ENCODE results near the gene EMP1.

EMP1 gene

DNA sequence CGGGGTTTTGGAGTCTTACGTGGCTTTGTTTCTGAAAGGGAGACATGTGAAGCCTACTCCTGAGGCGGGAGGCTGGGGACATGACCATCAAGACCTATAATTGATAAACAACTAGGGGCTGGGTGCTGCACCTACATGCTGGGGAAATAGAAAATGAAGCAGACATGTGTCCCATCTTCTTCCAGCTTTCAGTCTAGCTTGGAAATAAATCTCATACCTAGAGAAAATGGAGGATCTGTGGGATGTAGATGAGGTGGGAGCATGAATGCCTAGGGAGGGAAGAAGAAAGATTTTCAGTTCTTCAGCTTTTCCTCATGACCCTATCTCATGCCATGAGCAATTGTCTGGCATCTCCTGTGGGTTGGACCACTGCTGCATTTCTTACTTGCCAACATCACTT, 22.1 kb downstream of the EMP1 start:
- no peak overlapping the region for H3K27ac ChIP-seq
- TF ChIP-seq, protein P1, sequence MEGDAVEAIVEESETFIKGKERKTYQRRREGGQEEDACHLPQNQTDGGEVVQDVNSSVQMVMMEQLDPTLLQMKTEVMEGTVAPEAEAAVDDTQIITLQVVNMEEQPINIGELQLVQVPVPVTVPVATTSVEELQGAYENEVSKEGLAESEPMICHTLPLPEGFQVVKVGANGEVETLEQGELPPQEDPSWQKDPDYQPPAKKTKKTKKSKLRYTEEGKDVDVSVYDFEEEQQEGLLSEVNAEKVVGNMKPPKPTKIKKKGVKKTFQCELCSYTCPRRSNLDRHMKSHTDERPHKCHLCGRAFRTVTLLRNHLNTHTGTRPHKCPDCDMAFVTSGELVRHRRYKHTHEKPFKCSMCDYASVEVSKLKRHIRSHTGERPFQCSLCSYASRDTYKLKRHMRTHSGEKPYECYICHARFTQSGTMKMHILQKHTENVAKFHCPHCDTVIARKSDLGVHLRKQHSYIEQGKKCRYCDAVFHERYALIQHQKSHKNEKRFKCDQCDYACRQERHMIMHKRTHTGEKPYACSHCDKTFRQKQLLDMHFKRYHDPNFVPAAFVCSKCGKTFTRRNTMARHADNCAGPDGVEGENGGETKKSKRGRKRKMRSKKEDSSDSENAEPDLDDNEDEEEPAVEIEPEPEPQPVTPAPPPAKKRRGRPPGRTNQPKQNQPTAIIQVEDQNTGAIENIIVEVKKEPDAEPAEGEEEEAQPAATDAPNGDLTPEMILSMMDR (conservative IDR thresholded peaks at IDR 0.05), result no peak

DNA sequence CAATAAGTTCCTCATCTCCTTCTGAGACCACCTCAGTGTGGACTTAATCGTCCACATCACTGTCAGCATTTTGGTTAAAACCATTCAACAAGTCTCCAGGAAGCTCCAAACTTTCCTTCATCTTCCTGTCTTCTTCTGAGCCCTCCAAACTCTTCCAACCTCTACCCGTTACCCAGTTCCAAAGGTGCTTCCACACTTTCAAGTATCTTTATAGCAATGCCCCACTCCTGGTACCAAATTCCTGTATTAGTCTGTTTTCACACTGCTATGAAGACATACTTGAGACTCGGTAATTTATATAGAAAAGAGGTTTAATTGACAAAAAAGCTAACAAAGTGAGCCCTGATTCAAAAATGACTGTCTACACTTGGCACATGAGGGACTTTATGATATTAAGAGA, 22.8 kb downstream of the EMP1 start:
- no peak overlapping the region for H3K27ac ChIP-seq
- TF ChIP-seq, protein P1 (conservative IDR thresholded peaks at IDR 0.05), result no peak

DNA sequence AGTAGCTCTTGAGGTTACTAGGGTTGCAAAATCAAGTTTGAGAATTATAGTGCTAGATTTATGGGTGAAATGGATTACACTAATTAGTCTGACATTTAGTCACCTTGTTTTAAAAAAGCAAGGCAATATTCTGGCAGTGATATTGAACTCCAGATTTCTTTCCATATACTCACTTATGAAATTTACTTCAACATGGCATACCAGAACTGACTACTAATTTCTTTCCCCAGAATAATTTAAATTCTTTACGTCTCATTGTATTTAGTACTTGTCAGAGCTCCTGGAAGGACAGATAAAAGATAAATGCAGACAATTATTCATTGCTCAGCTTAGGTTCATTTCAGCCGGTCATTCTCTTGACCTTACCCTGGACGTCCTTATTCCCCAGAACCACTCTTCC, 24.3 kb downstream of the EMP1 start:
- no peak overlapping the region for H3K27ac ChIP-seq
- TF ChIP-seq, protein P1 (conservative IDR thresholded peaks at IDR 0.05), result no peak

DNA sequence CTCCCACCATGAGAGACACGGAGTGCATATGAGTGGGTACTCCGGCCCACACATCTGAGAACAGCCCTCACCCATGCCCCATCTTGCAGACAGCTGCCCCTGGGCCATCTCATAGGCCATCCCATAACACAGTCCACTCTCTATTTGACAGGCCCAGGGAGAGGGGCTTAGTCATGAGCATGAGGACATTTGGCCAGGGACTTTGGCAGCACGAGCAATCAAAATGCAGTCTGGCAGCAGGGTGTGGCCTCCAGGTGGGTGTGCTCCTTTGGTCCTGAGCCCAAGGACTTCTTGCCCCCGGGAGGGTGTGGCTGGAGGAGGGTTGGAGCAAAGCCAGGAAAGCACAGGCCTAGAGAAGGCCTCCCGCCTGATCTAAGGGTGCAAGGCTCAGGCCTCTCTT, 25.6 kb downstream of the EMP1 start:
- TF ChIP-seq, protein P1 (conservative IDR thresholded peaks at IDR 0.05), result no peak
- no peak overlapping the region for H3K27ac ChIP-seq

DNA sequence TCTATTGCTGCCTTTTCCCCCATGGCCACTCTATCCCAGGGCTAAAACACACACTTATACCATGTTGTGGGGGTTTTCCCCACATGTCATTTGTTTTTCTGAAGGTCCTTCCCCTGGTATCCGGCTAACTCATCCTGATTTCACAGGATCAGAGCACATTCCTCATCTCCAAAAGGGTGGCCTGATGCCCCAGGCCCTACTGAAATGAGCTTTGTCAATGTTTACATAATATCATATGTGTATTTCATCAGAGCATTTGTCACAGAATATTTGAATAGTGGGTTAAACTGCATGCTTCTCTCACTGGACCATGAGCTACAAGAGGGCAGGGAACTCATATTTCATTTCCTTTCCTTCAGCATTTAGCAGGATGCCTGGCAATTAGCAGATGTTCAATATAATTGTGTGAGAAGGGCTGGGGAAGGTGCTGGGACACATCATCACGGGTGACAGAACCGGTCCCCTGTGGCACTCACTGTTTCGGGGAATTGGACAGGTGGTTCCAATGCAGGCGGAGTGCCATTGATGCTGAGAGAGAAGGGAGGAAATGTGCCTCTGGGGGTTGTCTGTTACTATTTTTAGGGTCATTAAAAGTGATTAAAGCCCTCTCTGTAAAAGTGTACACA, 26.8 kb downstream of the EMP1 start:
- TF ChIP-seq, protein P1 (conservative IDR thresholded peaks at IDR 0.05), result no peak
- H3K27ac ChIP-seq, result no peak overlapping the region

DNA sequence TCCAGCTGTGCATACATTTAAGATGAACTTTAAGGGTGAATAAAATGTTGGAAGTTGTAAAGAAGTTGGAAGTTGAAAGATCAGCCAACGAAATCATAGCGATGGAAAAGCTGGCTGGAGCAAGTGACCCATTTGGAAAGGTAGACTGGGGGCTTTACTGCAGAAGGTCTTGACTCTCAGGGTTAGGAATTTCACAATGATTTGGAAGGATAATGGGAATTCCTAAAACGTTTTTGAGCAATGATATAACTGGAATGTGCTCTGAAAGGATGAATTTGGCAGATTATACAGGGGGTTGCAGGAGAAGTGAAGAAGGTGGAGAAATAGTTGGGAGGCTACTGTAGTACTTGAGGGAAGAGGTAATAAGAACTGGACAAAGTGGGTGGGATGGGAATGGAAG, 27.4 kb downstream of the EMP1 start:
- TF ChIP-seq, protein P1 (conservative IDR thresholded peaks at IDR 0.05), result no peak
- H3K27ac ChIP-seq, result no peak overlapping the region

DNA sequence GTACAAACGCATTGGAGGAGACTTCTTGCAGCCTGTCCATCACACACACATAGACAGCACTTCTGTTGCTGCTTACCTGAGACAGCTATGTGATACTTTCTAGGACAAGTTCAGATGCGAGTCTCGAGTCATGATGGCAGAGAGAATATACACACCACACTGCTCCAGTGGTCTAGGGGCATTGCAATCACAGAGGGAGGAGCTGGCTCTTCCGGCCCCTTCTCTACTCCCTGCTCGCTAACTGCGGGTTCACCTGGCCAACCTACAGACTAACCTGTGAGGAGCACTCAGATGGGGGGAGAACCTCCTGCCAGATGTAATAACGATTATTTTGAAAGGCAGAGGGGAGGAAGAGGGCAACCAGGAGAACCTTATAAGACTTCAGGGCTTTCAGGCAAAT, 30.7 kb downstream of the EMP1 start:
- TF ChIP-seq, protein P1 (conservative IDR thresholded peaks at IDR 0.05), result no peak
- H3K27ac ChIP-seq, result no peak overlapping the region
